ENCODE measurements around the gene FOCAD.
"Not testable (repeated sequence)": the region's sequence is repeated elsewhere in the genome, so short reads cannot be mapped to it uniquely, and the experiment has no call there.

GRCh38 chr9:20673537-20673936 lies 10.5 kb upstream of the FOCAD start:
- not testable (repeated sequence) for TF ChIP-seq CTCF, POLR2A, EP300, POLR2AphosphoS5 (IDR thresholded peaks at IDR 0.05)
